Fibroblast of skin of scalp (primary cell): ENCODE data around the gene FCRL5. TPM values are rescaled to one million over a fixed set of nuclear protein-coding genes. Genes with fewer than 3 reads are reported as not detected.
"Not testable (repeated sequence)": the region's sequence is repeated elsewhere in the genome, so short reads cannot be mapped to it uniquely, and the experiment has no call there.

Experiments
- DNase-seq: peaks from one replicate; pipeline ENCODE4 v3.0.0-alpha.2; 2013
- polyA plus RNA-seq, 2 experiments: library from polyadenylated mRNA; unstranded; fragments of 120-200 nt; gene quantifications; one replicate each; pipeline ENCODE4 v1.2.1, GENCODE V29; 2013; ENCODE audit not compliant: insufficient read length in 2 of 2

The FCRL5 gene
- polyA plus RNA-seq (2013, experiment 1 of 2; ENCODE audit: insufficient read length), result not detected
- not detected for polyA plus RNA-seq (2013, experiment 2 of 2; ENCODE audit: insufficient read length)

GRCh38 chr1:157551694-157552693 is at the start of gene FCRL5:
Gene FCRL5 (minus strand): TSS chr1:157552515. CDS start chr1:157552362, 153 bp downstream.
- DNase-seq, result no peak

- no peak for DNase-seq
Observed at GRCh38 chr1:157600236-157600635, 47.9 kb upstream of the FCRL5 start.

- DNase-seq, result no peak
Observed at GRCh38 chr1:157597959-157598667, 45.8 kb upstream of the FCRL5 start, which contains the start of gene FCRL4. Gene FCRL4 (minus strand): TSS chr1:157598085. CDS start chr1:157597944, 141 bp downstream.

- DNase-seq, result peak; percentile 1
Observed at GRCh38 chr1:157596384-157596783, 44.1 kb upstream of the FCRL5 start.

- no peak for DNase-seq
Observed at GRCh38 chr1:157595356-157595755, 43.0 kb upstream of the FCRL5 start.

GRCh38 chr1:157585984-157586383 is 33.7 kb upstream of the FCRL5 start:
- no peak for DNase-seq

GRCh38 chr1:157584503-157584902 is 32.2 kb upstream of the FCRL5 start:
- no peak for DNase-seq

GRCh38 chr1:157580828-157581210 is 28.5 kb upstream of the FCRL5 start:
- no peak for DNase-seq

- peak; percentile 53 for DNase-seq
Observed at GRCh38 chr1:157580179-157580827, 28.0 kb upstream of the FCRL5 start.

- DNase-seq, result no peak
Observed at GRCh38 chr1:157577420-157577819, 25.1 kb upstream of the FCRL5 start.

GRCh38 chr1:157575744-157576143 is 23.4 kb upstream of the FCRL5 start:
- no peak for DNase-seq

GRCh38 chr1:157574836-157575235 is 22.5 kb upstream of the FCRL5 start:
- no peak for DNase-seq

- no peak for DNase-seq
Observed at GRCh38 chr1:157566484-157567300, 14.4 kb upstream of the FCRL5 start.

- DNase-seq, result no peak
Observed at GRCh38 chr1:157562515-157562914, 10.2 kb upstream of the FCRL5 start.

GRCh38 chr1:157558119-157558518 is 5.8 kb upstream of the FCRL5 start:
- DNase-seq, result no peak

- not testable (repeated sequence) for DNase-seq
Observed at GRCh38 chr1:157548081-157548480, 4.2 kb downstream of the FCRL5 start.

- DNase-seq, result no peak
Observed at GRCh38 chr1:157542676-157543075, 9.6 kb downstream of the FCRL5 start.

- no peak for DNase-seq
Observed at GRCh38 chr1:157540852-157541251, 11.5 kb downstream of the FCRL5 start.

GRCh38 chr1:157540160-157540748 is 12.1 kb downstream of the FCRL5 start:
- DNase-seq, result no peak

GRCh38 chr1:157539568-157539967 is 12.7 kb downstream of the FCRL5 start:
- no peak for DNase-seq

GRCh38 chr1:157532569-157532968 is 19.7 kb downstream of the FCRL5 start:
- DNase-seq, result no peak
